Gastroesophageal sphincter (tissue), 3 donors: Measurements from ENCODE around the gene SETBP1.

ENCODE experiments used
- EP300 ChIP-seq: sonication (generic); formaldehyde crosslinking; IDR thresholded peaks from one replicate; pipeline ENCODE4 v1.6.1; 2017; ENCODE audit warnings: antibody characterized with exemption, mild to moderate bottlenecking
- POLR2A ChIP-seq, 2 donors: fragments of 450-650 bp; IDR thresholded peaks; one replicate each; pipeline ENCODE4 v1.6.1; 2017; ENCODE audit warnings: antibody characterized with exemption in 2 of 2, mild to moderate bottlenecking in 2 of 2, moderate library complexity in 1 of 2
- POLR2AphosphoS5 ChIP-seq: sonication (generic); formaldehyde crosslinking; IDR thresholded peaks from one replicate; pipeline ENCODE4 v1.6.1; 2017; ENCODE audit warnings: antibody characterized with exemption
- TF ChIP-seq, protein P1 (sequence below), 4 experiments: fragments of 200-600 bp in 2 of 4; fragments of 450-650 bp in 2 of 4; sonication (generic) in 1 of 4; IDR thresholded peaks; one replicate each; pipeline ENCODE4 v1.5.1; 2017 to 2019; ENCODE audit warnings: antibody characterized with exemption in 4 of 4, mild to moderate bottlenecking in 2 of 4, moderate library complexity in 2 of 4

DNA sequence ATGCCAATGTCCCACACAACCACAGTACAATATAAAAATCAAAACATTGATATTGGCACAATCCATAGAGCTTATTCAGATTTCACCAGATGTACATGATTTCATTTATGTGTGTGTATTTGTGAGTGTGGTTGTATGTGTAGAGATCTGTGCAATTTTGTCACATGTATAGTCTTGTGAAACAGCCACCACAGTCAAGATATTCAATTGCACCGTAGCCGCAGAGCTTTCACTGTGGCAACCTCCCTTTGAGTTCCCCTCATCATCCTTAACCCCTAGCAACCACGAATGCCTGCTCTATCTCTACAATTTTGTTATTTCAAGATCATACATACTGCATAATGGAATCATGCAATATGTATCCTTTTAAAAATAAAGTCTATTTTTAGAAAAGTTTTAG, 391.3 kb downstream of the SETBP1 start:
- TF ChIP-seq POLR2A (IDR thresholded peaks at IDR 0.05): no peak
- TF ChIP-seq, protein P1, sequence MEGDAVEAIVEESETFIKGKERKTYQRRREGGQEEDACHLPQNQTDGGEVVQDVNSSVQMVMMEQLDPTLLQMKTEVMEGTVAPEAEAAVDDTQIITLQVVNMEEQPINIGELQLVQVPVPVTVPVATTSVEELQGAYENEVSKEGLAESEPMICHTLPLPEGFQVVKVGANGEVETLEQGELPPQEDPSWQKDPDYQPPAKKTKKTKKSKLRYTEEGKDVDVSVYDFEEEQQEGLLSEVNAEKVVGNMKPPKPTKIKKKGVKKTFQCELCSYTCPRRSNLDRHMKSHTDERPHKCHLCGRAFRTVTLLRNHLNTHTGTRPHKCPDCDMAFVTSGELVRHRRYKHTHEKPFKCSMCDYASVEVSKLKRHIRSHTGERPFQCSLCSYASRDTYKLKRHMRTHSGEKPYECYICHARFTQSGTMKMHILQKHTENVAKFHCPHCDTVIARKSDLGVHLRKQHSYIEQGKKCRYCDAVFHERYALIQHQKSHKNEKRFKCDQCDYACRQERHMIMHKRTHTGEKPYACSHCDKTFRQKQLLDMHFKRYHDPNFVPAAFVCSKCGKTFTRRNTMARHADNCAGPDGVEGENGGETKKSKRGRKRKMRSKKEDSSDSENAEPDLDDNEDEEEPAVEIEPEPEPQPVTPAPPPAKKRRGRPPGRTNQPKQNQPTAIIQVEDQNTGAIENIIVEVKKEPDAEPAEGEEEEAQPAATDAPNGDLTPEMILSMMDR (IDR thresholded peaks at IDR 0.05): no peak
- TF ChIP-seq POLR2AphosphoS5: no peak
- TF ChIP-seq EP300: no peak
